GM12874 (cell line): ENCODE data around the gene STK38L.

Experiments used
- TF ChIP-seq, protein P1 (sequence below): IDR thresholded peaks from 2 replicates; pipeline ENCODE4 v1.5.1; 2011; ENCODE audit warnings: low read depth, mild to moderate bottlenecking, control low read depth, low read length, moderate library complexity; ENCODE audit not compliant: insufficient read depth

Gene STK38L

DNA sequence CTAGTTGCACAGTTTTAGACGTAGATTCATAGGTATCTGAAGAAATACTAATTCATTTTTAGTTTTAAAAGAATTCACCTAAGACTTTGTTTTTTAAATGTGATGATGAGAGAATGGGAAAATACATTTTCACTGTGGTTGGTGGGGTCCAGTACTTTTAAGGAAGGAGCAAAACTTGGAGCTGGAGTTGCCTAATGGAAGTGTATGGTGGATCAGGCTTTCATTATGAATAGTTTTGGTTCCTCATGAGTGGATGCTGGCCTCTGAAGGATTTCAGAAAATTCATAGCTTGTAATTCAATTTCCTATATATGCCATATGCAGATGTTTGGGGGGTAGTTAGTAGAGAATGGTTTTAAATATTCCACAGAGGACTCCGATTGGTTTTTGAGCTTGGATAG is 27.1 kb downstream of the STK38L start:
- TF ChIP-seq, protein P1, sequence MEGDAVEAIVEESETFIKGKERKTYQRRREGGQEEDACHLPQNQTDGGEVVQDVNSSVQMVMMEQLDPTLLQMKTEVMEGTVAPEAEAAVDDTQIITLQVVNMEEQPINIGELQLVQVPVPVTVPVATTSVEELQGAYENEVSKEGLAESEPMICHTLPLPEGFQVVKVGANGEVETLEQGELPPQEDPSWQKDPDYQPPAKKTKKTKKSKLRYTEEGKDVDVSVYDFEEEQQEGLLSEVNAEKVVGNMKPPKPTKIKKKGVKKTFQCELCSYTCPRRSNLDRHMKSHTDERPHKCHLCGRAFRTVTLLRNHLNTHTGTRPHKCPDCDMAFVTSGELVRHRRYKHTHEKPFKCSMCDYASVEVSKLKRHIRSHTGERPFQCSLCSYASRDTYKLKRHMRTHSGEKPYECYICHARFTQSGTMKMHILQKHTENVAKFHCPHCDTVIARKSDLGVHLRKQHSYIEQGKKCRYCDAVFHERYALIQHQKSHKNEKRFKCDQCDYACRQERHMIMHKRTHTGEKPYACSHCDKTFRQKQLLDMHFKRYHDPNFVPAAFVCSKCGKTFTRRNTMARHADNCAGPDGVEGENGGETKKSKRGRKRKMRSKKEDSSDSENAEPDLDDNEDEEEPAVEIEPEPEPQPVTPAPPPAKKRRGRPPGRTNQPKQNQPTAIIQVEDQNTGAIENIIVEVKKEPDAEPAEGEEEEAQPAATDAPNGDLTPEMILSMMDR: no peak

DNA sequence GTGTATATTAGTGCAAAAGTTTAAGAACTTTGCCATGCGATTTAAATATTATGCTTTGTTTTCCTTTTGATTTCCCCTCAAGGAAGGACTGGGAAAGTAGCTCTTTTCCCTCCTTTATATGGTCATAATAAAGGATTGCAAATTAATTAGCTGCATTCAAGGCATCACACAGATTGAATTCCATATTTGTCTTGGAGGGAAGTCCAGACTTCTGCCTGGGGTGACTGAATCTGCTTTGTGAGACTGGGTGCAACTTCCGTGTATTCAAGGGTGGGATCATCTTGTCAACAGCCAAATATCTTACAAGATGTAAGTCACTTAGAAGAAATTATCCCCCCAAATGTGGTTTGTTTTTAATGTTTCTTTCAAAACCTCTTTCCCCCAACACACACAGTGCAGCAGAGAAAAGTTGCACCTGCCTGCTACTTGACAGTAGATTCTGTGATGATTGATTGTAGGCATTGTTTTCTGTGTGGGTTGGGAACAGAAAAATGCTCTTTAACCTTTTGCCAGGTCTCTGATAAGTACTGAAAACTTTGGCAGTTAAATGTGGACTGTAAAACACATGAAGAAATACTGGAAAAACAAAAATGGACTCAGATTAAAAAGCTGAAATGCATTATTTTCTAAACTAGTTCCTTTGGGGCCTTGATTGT is 28.4 kb downstream of the STK38L start:
- TF ChIP-seq, protein P1: no peak

DNA sequence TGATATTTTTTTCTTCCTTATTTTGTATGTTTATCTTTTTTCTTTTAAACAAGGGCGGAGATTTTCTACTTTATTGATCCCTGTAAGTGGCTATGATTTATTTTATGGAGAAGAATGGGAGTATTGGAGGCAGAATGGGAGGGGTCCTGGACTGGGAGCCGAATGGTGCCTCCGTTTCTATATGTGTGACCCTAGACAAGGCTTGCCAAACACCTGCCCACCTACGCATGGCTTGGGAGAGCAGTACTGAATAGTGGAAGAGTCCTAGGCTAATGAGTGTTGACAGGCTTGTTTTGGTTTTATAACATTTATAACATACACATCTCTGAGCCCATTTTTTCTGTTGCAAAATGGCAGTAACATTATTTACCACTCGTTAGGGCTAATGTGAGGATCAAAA is 29.0 kb downstream of the STK38L start:
- TF ChIP-seq, protein P1: no peak

DNA sequence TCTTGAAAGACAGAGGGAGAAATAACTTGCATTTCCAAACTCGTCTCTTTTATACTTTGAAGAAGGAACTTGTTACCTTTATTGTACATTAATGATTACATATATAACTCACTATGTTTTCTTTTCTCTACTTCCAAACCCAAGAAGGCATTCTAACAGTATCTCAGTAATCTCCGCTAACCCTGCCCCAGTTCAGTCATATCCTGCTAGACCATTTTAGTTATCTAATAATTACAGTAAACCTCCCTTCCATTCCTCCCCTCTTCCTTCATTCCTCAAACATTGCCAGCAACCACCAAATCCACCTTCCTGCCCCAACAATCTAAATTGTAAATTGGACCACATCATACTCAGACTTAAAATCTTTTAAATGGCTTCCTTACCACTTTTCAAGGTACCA is 30.6 kb downstream of the STK38L start:
- TF ChIP-seq, protein P1: no peak

DNA sequence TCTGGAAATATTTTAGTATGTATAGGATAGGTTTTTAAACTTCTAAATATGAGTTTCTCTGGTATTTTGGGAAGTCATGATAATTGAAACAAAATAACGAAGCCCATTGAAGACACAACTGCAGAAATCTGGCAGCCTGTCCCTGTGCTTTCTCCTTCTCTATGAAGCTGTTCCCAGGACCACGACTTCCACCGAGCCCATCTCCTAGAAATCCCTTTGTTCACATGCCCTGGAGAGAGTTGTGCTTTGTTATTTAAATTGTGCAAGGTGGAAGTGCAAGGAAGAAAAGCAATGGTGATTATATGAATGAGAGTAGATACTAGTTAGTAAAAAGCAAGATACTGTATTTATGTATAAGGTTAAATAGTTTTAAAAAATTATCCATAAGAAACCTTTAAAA is 32.2 kb downstream of the STK38L start:
- TF ChIP-seq, protein P1: no peak

DNA sequence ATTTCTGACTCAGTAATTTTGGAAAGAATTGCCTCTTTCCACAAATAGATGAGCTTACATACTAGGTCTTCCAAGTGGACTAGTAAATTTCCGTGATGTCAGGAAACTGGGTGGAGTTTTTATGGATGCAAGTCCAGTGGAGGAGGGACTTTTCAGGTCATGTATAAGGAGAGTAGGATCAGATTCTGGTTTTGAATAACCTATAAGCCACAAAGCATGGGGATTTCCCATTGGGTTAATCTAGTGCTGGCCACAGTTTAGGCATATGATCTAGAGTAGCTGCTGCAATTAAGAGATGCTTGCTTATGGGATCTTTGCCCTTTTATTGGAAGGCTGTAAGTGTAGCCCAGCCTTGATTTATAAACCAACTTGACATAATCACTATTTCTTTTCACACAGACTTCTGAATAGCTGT is 33.8 kb downstream of the STK38L start:
- TF ChIP-seq, protein P1: no peak

DNA sequence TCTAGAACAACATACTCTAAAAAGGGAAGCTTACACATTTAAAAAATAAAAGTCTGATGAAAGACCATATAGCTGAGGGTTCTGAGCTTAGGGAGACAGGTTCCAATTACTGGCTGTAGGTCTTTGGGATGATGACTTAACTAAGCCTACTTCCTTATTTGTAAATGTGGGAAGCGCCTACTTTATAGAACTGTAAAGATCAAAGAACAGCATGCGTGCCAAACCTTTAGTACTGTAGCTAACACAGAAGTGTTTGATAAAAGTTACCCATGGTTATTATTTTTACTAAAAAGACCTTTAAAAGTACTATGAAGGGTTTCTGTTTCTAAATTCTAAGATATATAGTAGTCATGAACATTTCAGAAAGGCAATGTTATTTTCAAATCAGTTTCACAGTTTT is 35.7 kb downstream of the STK38L start:
- TF ChIP-seq, protein P1: no peak

DNA sequence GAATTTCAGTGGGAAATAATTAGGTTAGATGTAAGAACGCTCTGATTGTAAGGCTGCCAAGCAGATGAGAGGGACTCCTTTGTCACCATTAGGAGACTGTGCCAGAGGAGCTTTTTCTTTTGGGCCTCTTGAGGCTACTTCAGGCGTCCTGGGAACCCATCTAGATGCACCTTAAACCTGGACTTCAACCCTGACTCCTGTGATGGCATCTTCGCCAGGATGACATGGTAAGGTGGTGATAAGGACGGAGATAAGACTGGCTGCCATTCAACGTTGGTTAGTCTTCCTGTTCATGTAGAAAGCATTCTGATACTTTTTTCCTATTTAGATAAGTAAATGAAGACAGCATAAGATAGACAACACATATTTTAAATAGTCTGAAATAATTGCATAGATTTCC is 36.3 kb downstream of the STK38L start:
- TF ChIP-seq, protein P1: no peak
